DMS153 treated with DMSO at 0.1 percent for 48 hours (cell line): ENCODE measurements around the gene TDRD10.

Experiments used
- DNase-seq: peaks from one replicate; lab custom pipeline; 2025; ENCODE audit not compliant: unreplicated experiment; lab: John Stamatoyannopoulos, UW

TDRD10 gene

DNA sequence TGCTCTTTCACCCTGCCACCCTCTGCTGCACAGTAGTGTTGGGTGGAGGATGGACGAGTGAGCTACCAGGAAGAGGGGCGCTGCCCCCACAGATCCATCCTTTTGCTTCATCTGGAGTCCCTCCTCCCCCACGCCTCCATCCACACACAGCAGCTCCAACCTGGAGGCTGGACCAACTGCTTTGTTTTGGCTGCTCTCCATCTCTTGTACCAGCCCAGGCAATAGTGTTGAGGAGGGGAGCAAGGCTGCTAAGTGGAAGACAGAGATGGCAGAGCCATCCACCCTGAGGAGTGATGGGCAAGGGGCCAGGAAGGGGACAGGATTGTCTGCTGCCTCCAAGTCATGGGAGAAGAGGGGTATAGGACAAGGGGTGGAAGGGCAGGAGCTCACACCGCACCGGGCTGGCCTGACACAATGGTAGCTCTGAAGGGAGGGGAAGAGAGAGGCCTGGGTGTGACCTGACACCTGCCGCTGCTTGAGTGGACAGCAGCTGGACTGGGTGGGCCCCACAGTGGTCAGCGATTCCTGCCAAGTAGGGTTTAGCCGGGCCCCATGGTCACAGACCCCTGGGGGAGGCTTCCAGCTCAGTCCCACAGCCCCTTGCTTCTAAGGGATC lies 74.0 kb downstream of the TDRD10 start:
- DNase-seq: no peak

DNA sequence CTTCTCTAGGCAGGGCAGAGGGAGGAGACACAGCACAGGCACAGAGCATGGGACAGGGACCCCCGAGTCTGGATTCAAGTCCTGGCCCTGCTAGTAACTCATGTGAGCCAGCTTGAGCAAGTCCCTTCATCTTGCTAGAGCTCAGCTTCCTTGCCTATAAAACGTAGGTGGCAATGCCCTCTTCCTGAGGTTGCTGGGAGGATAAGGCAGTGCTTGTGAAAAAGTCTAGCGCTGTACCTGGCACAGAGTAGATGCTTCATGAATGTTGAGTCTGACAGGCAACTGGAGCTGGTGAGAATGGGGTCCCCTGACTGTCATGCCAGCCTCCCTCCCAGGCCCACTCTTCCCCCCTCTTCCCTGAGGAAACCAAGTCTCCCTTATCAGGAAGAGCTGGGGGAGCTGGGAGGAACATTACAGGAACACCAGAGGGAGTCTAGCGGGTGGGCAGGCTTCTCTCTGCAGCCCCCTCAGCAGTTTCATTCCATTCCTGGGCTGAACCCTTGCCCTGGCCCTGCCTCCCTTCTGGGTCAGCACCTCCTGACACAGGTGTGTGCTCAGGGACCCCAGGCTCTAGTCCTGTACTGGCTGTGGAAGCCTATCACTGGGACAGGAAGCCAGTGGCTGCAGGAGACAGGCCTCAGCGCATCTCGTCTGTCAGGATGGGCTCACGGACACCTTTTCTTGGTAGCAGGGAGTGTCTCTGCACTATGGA lies 75.5 kb downstream of the TDRD10 start:
- no peak for DNase-seq

DNA sequence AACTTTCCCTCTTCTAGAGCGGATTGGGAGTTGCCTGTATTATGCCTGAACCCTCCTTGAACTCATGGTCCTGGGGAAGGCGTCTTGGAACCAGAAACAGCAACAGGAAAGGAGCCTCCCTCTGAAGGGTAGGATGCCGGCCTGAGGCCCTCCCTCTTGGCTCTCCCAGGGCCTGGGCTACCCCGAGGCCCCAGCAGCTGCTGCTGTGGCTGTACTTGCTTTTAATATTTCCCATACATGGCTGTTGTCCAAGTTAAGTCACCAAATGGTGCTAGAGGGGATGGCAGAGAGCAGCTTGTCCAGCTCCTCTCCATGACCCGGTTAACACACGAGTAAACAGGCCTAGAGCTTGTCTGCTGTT lies 76.0 kb downstream of the TDRD10 start:
- no peak for DNase-seq

- no peak for DNase-seq
Observed at GRCh38 chr1:154579374-154579773, 77.4 kb downstream of the TDRD10 start.

DNA sequence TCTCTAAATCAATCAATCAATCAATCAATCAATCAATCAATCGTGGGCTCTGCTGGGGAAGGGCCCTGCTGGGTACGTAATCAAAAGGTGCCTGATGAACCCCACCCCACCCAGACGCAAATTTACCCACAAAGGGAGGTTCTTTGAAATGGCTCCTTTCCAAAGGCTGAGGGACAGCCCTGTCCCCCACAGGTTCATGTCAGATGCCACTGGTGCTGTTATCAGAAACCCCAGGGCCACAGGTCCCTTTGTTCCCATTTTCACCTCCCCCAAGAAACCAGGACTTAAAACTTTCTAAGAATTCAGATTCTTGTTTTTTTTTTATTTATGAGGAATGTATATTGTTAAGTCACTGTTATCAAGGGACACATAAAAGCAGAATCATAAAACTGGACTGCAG lies 79.7 kb downstream of the TDRD10 start:
- DNase-seq: no peak

DNA sequence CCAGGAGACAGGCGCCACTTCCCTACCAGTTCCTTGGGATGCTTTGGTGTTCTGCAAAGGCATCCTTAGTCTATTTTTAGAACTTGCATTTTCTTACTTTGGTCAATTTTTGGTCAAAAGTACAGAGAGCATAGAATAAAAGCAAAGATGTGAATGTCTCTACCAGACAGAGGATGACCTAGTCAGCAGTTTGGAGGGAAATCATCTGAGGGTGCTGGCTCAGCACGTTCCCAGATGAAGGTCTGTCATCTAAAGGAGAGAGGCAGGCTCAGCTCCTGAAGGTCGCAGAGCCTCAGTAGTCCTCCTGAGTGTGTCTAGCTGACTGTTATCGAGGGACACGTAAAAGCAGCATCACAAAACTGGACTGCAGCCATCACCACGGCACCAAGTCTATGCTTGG lies 80.9 kb downstream of the TDRD10 start:
- DNase-seq: no peak

DNA sequence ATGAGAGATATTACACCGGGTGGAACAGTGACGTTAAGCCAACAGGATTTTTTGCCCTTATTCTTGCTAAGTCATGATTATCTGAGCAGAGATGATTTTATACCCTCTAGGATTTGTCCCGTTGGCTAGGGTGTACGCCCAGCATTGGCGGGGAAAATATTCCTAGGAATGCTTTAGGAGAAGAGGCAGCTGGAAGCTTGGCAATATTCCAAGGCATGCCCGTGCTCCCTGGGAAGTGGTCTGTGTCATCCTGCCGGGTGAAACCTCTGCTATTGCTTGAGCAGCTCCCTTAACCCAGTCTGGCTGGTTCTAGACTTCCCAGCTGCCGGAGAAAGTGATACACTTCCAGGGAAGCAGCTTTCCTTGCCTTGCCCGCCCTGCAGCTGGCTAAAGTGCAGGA lies 81.8 kb downstream of the TDRD10 start:
- DNase-seq: no peak

- no peak for DNase-seq
Observed at GRCh38 chr1:154584267-154584994, 82.4 kb downstream of the TDRD10 start.

GRCh38 chr1:154586231-154586630 lies 84.2 kb downstream of the TDRD10 start:
- no peak for DNase-seq

GRCh38 chr1:154586641-154587040 lies 84.6 kb downstream of the TDRD10 start:
- DNase-seq: no peak

DNA sequence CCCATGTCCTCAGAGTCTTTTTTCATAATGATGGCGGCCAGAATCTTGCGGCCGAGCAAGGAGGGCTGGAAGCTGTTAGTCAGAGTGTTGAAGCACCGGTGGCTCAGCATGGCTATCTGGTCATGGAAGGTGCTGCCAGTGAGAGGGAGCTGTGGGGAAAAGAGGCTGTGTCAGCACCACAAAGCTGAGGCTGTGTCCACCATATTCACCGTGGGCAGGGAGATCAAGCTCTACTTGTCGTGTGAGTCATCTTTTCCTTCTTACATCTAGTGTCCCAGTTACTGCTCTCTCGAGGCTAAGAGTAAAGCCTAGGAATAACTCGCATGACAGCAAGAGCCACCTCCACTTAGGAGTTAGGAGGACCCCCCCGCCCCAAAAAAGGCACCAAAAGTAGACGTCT lies 87.8 kb downstream of the TDRD10 start:
- no peak for DNase-seq

DNA sequence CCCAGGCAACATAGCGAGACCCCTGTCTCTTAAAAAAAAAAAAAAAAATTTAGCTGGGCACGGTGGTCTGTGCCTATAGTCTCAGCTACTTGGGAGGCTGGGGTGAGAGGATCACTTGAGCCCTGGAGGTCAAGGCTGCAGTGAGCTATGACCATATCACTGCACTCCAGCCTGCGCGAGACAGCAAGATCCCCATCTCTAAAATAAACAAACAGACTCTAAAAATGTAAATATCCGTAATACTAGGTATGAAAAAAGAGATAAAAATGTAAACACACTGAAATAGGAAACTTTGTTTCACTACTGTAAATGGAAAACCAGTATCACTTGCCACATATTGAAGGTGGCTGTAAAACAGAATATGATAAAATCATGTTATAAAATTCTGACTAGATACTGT lies 88.7 kb downstream of the TDRD10 start:
- DNase-seq: no peak

- no peak for DNase-seq
Observed at GRCh38 chr1:154591206-154591605, 89.2 kb downstream of the TDRD10 start.

GRCh38 chr1:154593390-154593789 lies 91.4 kb downstream of the TDRD10 start:
- no peak for DNase-seq

GRCh38 chr1:154594811-154595210 lies 92.8 kb downstream of the TDRD10 start:
- DNase-seq: no peak

DNA sequence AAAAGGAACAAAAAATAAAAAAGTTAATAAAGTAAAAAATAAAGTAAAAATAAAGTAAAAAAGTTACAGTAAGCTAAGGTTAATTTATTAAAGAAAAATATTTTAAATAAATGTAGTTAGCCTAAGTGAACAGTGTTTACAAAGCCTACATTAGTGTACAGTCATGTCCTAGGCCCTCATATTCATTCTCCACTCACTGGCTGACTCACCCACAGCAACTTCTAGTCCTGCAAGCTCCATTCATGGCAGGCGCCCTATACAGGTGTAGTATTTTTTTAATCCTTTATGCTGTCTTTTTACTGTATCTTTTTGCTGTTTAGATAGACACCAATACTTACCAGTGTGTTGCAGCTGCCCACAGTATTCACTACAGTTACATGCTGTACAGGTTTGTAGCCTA lies 93.6 kb downstream of the TDRD10 start:
- DNase-seq: no peak
